Mucosa of descending colon (tissue), 3 donors: ENCODE results near the gene NTM. TPM values are rescaled to one million over a fixed set of nuclear protein-coding genes. Genes with fewer than 3 reads are reported as not detected.

Experiments used
- ATAC-seq: fragments of 200-7000 bp; cut with Tn5 transposase; one replicate; pipeline ENCODE4 v1.9.1; 2020; ENCODE audit warnings: mild to moderate bottlenecking, moderate library complexity
- DNase-seq, 3 donors: peaks; one replicate each; pipeline ENCODE4 v3.0.0-alpha.2; 2020
- H3K36me3 ChIP-seq: fragments of 200-600 bp; one replicate; pipeline ENCODE4 v1.8.0; 2021; ENCODE audit warnings: low read depth, mild to moderate bottlenecking
- H3K4me1 ChIP-seq: fragments of 200-600 bp; one replicate; pipeline ENCODE4 v1.8.0; 2021; ENCODE audit warnings: low read depth, mild to moderate bottlenecking
- H3K4me3 ChIP-seq: fragments of 200-600 bp; one replicate; pipeline ENCODE4 v1.8.0; 2021; ENCODE audit warnings: mild to moderate bottlenecking
- H3K9me3 ChIP-seq: fragments of 200-600 bp; one replicate; pipeline ENCODE4 v1.8.0; 2021; ENCODE audit warnings: mild to moderate bottlenecking
- CTCF ChIP-seq: fragments of 200-600 bp; IDR thresholded peaks from one replicate; pipeline ENCODE4 v1.8.0; 2022; ENCODE audit warnings: antibody characterized with exemption, mild to moderate bottlenecking
- intact Hi-C, 2 donors: fragments of 100-400 bp; cut with DNase I in 1 of 2; cut with micrococcal nuclease in 1 of 2; formaldehyde crosslinking; loops; one replicate each; pipeline versions ENCODE4 v1.11.0 to v1.11.1; 2022; cut with DNase I, micrococcal nuclease
- total RNA-seq, 3 donors: library from RNA; stranded (reverse); fragmentation: NEBNext Ultra II Directional in 2 of 3; extraction: Animal tissue kit (Norgen Biotek cat#: 25700) in 2 of 3; gene quantifications; one replicate each; pipeline versions ENCODE4 v1.2.1 to v1.2.4, GENCODE V29; 2021 to 2023
- donor health status: DM: no; HTN: no; CAD: no; lungs with moderate emphysema.
- donor health status: DM: no; HTN: no; CAD: no.
- donor health status: DM: no; HTN: yes; CAD: no.

NTM gene
- total RNA-seq, 3 donors from 2014 or later = 0.64 to 7.7 (median 1.2) TPM

GRCh38 chr11:132301465-132301864 is 931.0 kb downstream of the NTM start:
- no peak for ATAC-seq
- no peaks in the 10 kb centered on the region for H3K4me1 ChIP-seq

GRCh38 chr11:132301900-132302299 is 931.5 kb downstream of the NTM start:
- H3K36me3 ChIP-seq = no peaks in the 10 kb centered on the region
- no peaks in the 10 kb centered on the region for H3K4me1 ChIP-seq
- H3K9me3 ChIP-seq = no peaks in the 10 kb centered on the region
- no peak for TF ChIP-seq CTCF
- DNase-seq = no peak
- no peak overlapping the region for H3K4me3 ChIP-seq
- intact Hi-C loops = no loop called here
- no peak for ATAC-seq

More at GRCh38 chr11:132301465-132301864, 931.0 kb downstream of the NTM start:
- no peak for DNase-seq
- Histone ChIP-seq H3K9me3 (no peaks in the 10 kb centered on the region), H3K36me3 (no peaks in the 10 kb centered on the region), H3K4me3 (no peak overlapping the region)
- intact Hi-C loops = no loop called here
- no peak for TF ChIP-seq CTCF

GRCh38 chr11:132307309-132308020 is 937.0 kb downstream of the NTM start:
- Histone ChIP-seq H3K36me3 (no peaks in the 10 kb centered on the region), H3K4me1 (no peaks in the 10 kb centered on the region), H3K9me3 (no peaks in the 10 kb centered on the region), H3K4me3 (no peak overlapping the region)
- TF ChIP-seq CTCF = no peak
- ATAC-seq (no peak), DNase-seq (no peak)
- intact Hi-C loops = no loop called here

GRCh38 chr11:132310390-132311375 is 940.3 kb downstream of the NTM start:
- no peak for TF ChIP-seq CTCF
- intact Hi-C loops = no loop called here

GRCh38 chr11:132311703-132312102 is 941.3 kb downstream of the NTM start:
- no peaks in the 10 kb centered on the region for H3K36me3 ChIP-seq
- no peak for TF ChIP-seq CTCF
- DNase-seq = no peak
- no peaks in the 10 kb centered on the region for H3K9me3 ChIP-seq
- ATAC-seq = no peak
- H3K4me1 ChIP-seq = no peaks in the 10 kb centered on the region
- intact Hi-C loops = no loop called here
- H3K4me3 ChIP-seq = no peak overlapping the region

More at GRCh38 chr11:132310390-132311375, 940.3 kb downstream of the NTM start:
- no peaks in the 10 kb centered on the region for H3K9me3 ChIP-seq
- no peak overlapping the region for H3K4me3 ChIP-seq
- ATAC-seq (no peak), DNase-seq (no peak)
- H3K36me3 ChIP-seq = no peaks in the 10 kb centered on the region
- H3K4me1 ChIP-seq = no peaks in the 10 kb centered on the region
